ENCODE results near the gene NAGLU.

The NAGLU gene

GRCh38 chr17:42536048-42536371 is at the start of gene NAGLU:
NAGLU (plus strand) TSS chr17:42536241; CDS start chr17:42536273, 32 bp downstream.
- peak within 1 kb of the TSS; percentile 83 for H3K4me3 ChIP-seq (ENCODE audit: low read length)
- H3K27me3 ChIP-seq (ENCODE audit: control insufficient read depth, insufficient read depth, low read length) = no peaks in the 10 kb centered on the region
- H3K36me3 ChIP-seq (ENCODE audit: control insufficient read depth, insufficient read depth, low read length) = peaks cover 8% of the 10 kb centered on the region
- peaks cover 17% of the 10 kb centered on the region for H3K4me1 ChIP-seq (ENCODE audit: control insufficient read depth, insufficient read depth, low read length)
- peak within 1 kb of the TSS; percentile 51 for H3K9ac ChIP-seq (ENCODE audit: low read length)
- H3K27ac ChIP-seq (ENCODE audit: low read depth, low read length) = peak within 1 kb of the TSS; percentile 75

GRCh38 chr17:42488032-42488431 is 48.0 kb upstream of the NAGLU start:
- Histone ChIP-seq H3K27me3 (ENCODE audit: control insufficient read depth, insufficient read depth, low read length) (no peaks in the 10 kb centered on the region), H3K27ac (ENCODE audit: low read depth, low read length) (no peak overlapping the region), H3K9ac (ENCODE audit: low read length) (no peak overlapping the region), H3K4me3 (ENCODE audit: low read length) (no peak overlapping the region), H3K36me3 (ENCODE audit: control insufficient read depth, insufficient read depth, low read length) (peaks cover 37% of the 10 kb centered on the region), H3K4me1 (ENCODE audit: control insufficient read depth, insufficient read depth, low read length) (no peaks in the 10 kb centered on the region)

- no peak overlapping the region for H3K4me3 ChIP-seq (ENCODE audit: low read length)
- no peaks in the 10 kb centered on the region for H3K4me1 ChIP-seq (ENCODE audit: control insufficient read depth, insufficient read depth, low read length)
- peaks cover 30% of the 10 kb centered on the region for H3K36me3 ChIP-seq (ENCODE audit: control insufficient read depth, insufficient read depth, low read length)
- no peak overlapping the region for H3K27ac ChIP-seq (ENCODE audit: low read depth, low read length)
- no peaks in the 10 kb centered on the region for H3K27me3 ChIP-seq (ENCODE audit: control insufficient read depth, insufficient read depth, low read length)
- no peak overlapping the region for H3K9ac ChIP-seq (ENCODE audit: low read length)
These were observed 42.7 kb upstream of the NAGLU start for GRCh38 chr17:42493319-42493718.

- H3K36me3 ChIP-seq (ENCODE audit: control insufficient read depth, insufficient read depth, low read length) = peaks cover 23% of the 10 kb centered on the region
- no peak overlapping the region for H3K9ac ChIP-seq (ENCODE audit: low read length)
- H3K27ac ChIP-seq (ENCODE audit: low read depth, low read length) = no peak overlapping the region
- H3K4me1 ChIP-seq (ENCODE audit: control insufficient read depth, insufficient read depth, low read length) = no peaks in the 10 kb centered on the region
- H3K4me3 ChIP-seq (ENCODE audit: low read length) = no peak overlapping the region
- no peaks in the 10 kb centered on the region for H3K27me3 ChIP-seq (ENCODE audit: control insufficient read depth, insufficient read depth, low read length)
These were observed 41.4 kb upstream of the NAGLU start for GRCh38 chr17:42494673-42495072.

GRCh38 chr17:42498828-42499227 is 37.2 kb upstream of the NAGLU start:
- Histone ChIP-seq H3K27ac (ENCODE audit: low read depth, low read length) (no peak overlapping the region), H3K9ac (ENCODE audit: low read length) (no peak overlapping the region), H3K4me3 (ENCODE audit: low read length) (no peak overlapping the region), H3K36me3 (ENCODE audit: control insufficient read depth, insufficient read depth, low read length) (peaks cover 29% of the 10 kb centered on the region), H3K4me1 (ENCODE audit: control insufficient read depth, insufficient read depth, low read length) (no peaks in the 10 kb centered on the region), H3K27me3 (ENCODE audit: control insufficient read depth, insufficient read depth, low read length) (no peaks in the 10 kb centered on the region)

- no peaks in the 10 kb centered on the region for H3K4me1 ChIP-seq (ENCODE audit: control insufficient read depth, insufficient read depth, low read length)
- H3K9ac ChIP-seq (ENCODE audit: low read length) = no peak overlapping the region
- H3K4me3 ChIP-seq (ENCODE audit: low read length) = no peak overlapping the region
- no peaks in the 10 kb centered on the region for H3K27me3 ChIP-seq (ENCODE audit: control insufficient read depth, insufficient read depth, low read length)
- H3K36me3 ChIP-seq (ENCODE audit: control insufficient read depth, insufficient read depth, low read length) = peaks cover 26% of the 10 kb centered on the region
- no peak overlapping the region for H3K27ac ChIP-seq (ENCODE audit: low read depth, low read length)
These were observed 34.0 kb upstream of the NAGLU start for GRCh38 chr17:42502091-42502490.

- no peaks in the 10 kb centered on the region for H3K4me1 ChIP-seq (ENCODE audit: control insufficient read depth, insufficient read depth, low read length)
- peaks cover 33% of the 10 kb centered on the region for H3K36me3 ChIP-seq (ENCODE audit: control insufficient read depth, insufficient read depth, low read length)
- H3K27ac ChIP-seq (ENCODE audit: low read depth, low read length) = no peak overlapping the region
- no peaks in the 10 kb centered on the region for H3K27me3 ChIP-seq (ENCODE audit: control insufficient read depth, insufficient read depth, low read length)
- H3K9ac ChIP-seq (ENCODE audit: low read length) = no peak overlapping the region
- H3K4me3 ChIP-seq (ENCODE audit: low read length) = no peak overlapping the region
These were observed 33.1 kb upstream of the NAGLU start for GRCh38 chr17:42502926-42503325.

GRCh38 chr17:42507671-42508070 is 28.4 kb upstream of the NAGLU start:
- peaks cover 41% of the 10 kb centered on the region for H3K36me3 ChIP-seq (ENCODE audit: control insufficient read depth, insufficient read depth, low read length)
- no peak overlapping the region for H3K9ac ChIP-seq (ENCODE audit: low read length)
- H3K27ac ChIP-seq (ENCODE audit: low read depth, low read length) = no peak overlapping the region
- no peaks in the 10 kb centered on the region for H3K4me1 ChIP-seq (ENCODE audit: control insufficient read depth, insufficient read depth, low read length)
- no peaks in the 10 kb centered on the region for H3K27me3 ChIP-seq (ENCODE audit: control insufficient read depth, insufficient read depth, low read length)
- no peak overlapping the region for H3K4me3 ChIP-seq (ENCODE audit: low read length)

- no peaks in the 10 kb centered on the region for H3K27me3 ChIP-seq (ENCODE audit: control insufficient read depth, insufficient read depth, low read length)
- no peaks in the 10 kb centered on the region for H3K4me1 ChIP-seq (ENCODE audit: control insufficient read depth, insufficient read depth, low read length)
- peaks cover 39% of the 10 kb centered on the region for H3K36me3 ChIP-seq (ENCODE audit: control insufficient read depth, insufficient read depth, low read length)
- H3K4me3 ChIP-seq (ENCODE audit: low read length) = no peak overlapping the region
- no peak overlapping the region for H3K9ac ChIP-seq (ENCODE audit: low read length)
- H3K27ac ChIP-seq (ENCODE audit: low read depth, low read length) = no peak overlapping the region
These were observed 27.4 kb upstream of the NAGLU start for GRCh38 chr17:42508426-42509165.

- H3K27ac ChIP-seq (ENCODE audit: low read depth, low read length) = no peak overlapping the region
- no peak overlapping the region for H3K9ac ChIP-seq (ENCODE audit: low read length)
- no peaks in the 10 kb centered on the region for H3K27me3 ChIP-seq (ENCODE audit: control insufficient read depth, insufficient read depth, low read length)
- no peaks in the 10 kb centered on the region for H3K4me1 ChIP-seq (ENCODE audit: control insufficient read depth, insufficient read depth, low read length)
- peaks cover 44% of the 10 kb centered on the region for H3K36me3 ChIP-seq (ENCODE audit: control insufficient read depth, insufficient read depth, low read length)
- no peak overlapping the region for H3K4me3 ChIP-seq (ENCODE audit: low read length)
These were observed 26.6 kb upstream of the NAGLU start for GRCh38 chr17:42509409-42509808.

- Histone ChIP-seq H3K36me3 (ENCODE audit: control insufficient read depth, insufficient read depth, low read length) (peaks cover 47% of the 10 kb centered on the region), H3K27ac (ENCODE audit: low read depth, low read length) (no peak overlapping the region), H3K27me3 (ENCODE audit: control insufficient read depth, insufficient read depth, low read length) (no peaks in the 10 kb centered on the region), H3K9ac (ENCODE audit: low read length) (no peak overlapping the region), H3K4me3 (ENCODE audit: low read length) (no peak overlapping the region), H3K4me1 (ENCODE audit: control insufficient read depth, insufficient read depth, low read length) (no peaks in the 10 kb centered on the region)
These were observed 26.2 kb upstream of the NAGLU start for GRCh38 chr17:42509841-42510240.

- Histone ChIP-seq H3K9ac (ENCODE audit: low read length) (no peak overlapping the region), H3K27ac (ENCODE audit: low read depth, low read length) (no peak overlapping the region), H3K4me1 (ENCODE audit: control insufficient read depth, insufficient read depth, low read length) (peaks cover 2% of the 10 kb centered on the region), H3K27me3 (ENCODE audit: control insufficient read depth, insufficient read depth, low read length) (no peaks in the 10 kb centered on the region), H3K4me3 (ENCODE audit: low read length) (no peak overlapping the region), H3K36me3 (ENCODE audit: control insufficient read depth, insufficient read depth, low read length) (peaks cover 42% of the 10 kb centered on the region)
These were observed 23.8 kb upstream of the NAGLU start for GRCh38 chr17:42512246-42512645.

- H3K4me1 ChIP-seq (ENCODE audit: control insufficient read depth, insufficient read depth, low read length) = peaks cover 8% of the 10 kb centered on the region
- H3K4me3 ChIP-seq (ENCODE audit: low read length) = no peak overlapping the region
- H3K27ac ChIP-seq (ENCODE audit: low read depth, low read length) = no peak overlapping the region
- H3K9ac ChIP-seq (ENCODE audit: low read length) = no peak overlapping the region
- H3K27me3 ChIP-seq (ENCODE audit: control insufficient read depth, insufficient read depth, low read length) = no peaks in the 10 kb centered on the region
- H3K36me3 ChIP-seq (ENCODE audit: control insufficient read depth, insufficient read depth, low read length) = peaks cover 37% of the 10 kb centered on the region
These were observed 23.2 kb upstream of the NAGLU start for GRCh38 chr17:42512733-42513251.

Data from rectal smooth muscle tissue (tissue), 1 donor.